B cell (primary cell): ENCODE results near the gene SMYD2. TPM values are rescaled to one million over a fixed set of nuclear protein-coding genes. Genes with fewer than 3 reads are reported as not detected.

Source experiments
- ATAC-seq: fragments of 200-7000 bp; cut with Tn5 transposase; one replicate; pipeline ENCODE4 v1.10.0; 2021; ENCODE audit warnings: low read depth, mild to moderate bottlenecking, moderate number of reproducible peaks, moderate library complexity
- CTCF ChIA-PET: fragments of 350-600 bp; sonication (Branson Sonifier 250); formaldehyde crosslinking; loops from one replicate; lab custom pipeline; 2021; ENCODE audit warnings: antibody characterized with exemption, inconsistent platforms; lab: Charles Lee
- POLR2A ChIA-PET: fragments of 350-600 bp; sonication (Branson Sonifier 250); formaldehyde crosslinking; loops from one replicate; lab custom pipeline; 2021; ENCODE audit warnings: antibody characterized with exemption; lab: Charles Lee
- DNase-seq: peaks from one replicate; pipeline ENCODE4 v3.0.0; 2013
- H2AFZ ChIP-seq: 2 replicates; pipeline ENCODE4 v1.6.1; 2012; ENCODE audit warnings: mild to moderate bottlenecking, low read depth, low read length; ENCODE audit not compliant: insufficient read depth, poor library complexity, severe bottlenecking
- H3K27ac ChIP-seq, 2 donors: 1 replicate in 1 of 2; 2 replicates in 1 of 2; pipeline ENCODE4 v1.5.1; 2012 to 2013; ENCODE audit warnings: low read length in 2 of 2, mild to moderate bottlenecking in 2 of 2, moderate library complexity in 1 of 2
- H3K27me3 ChIP-seq, 4 experiments: fragments of 200-600 bp in 1 of 4; sonication (generic) in 1 of 4; replicated peaks in 1 of 4; 1 replicate in 2 of 4; 2 replicates in 2 of 4; pipeline versions ENCODE4 v1.6.1 to v1.7.0; 2013 to 2016; ENCODE audit warnings: low read length in 3 of 4, mild to moderate bottlenecking in 2 of 4, mixed read lengths in 1 of 4, moderate library complexity in 1 of 4; ENCODE audit not compliant: insufficient read depth in 4 of 4, control insufficient read depth in 3 of 4; ENCODE audit errors: control extremely low read depth in 1 of 4
- H3K36me3 ChIP-seq, 2 experiments: replicated peaks in 1 of 2; 1 replicate in 1 of 2; 2 replicates in 1 of 2; pipeline versions ENCODE4 v1.6.1 to v1.7.1; 2013; ENCODE audit warnings: low read length in 1 of 2; ENCODE audit not compliant: insufficient read depth in 2 of 2, control insufficient read depth in 1 of 2; ENCODE audit errors: control extremely low read depth in 1 of 2, extremely low read depth in 1 of 2
- H3K4me1 ChIP-seq, 2 donors: fragments of 200-600 bp in 1 of 2; sonication (generic) in 1 of 2; 1 replicate in 1 of 2; 2 replicates in 1 of 2; pipeline versions ENCODE4 v1.5.1 to v1.6.1; 2013 to 2017; ENCODE audit warnings: low read length in 2 of 2; ENCODE audit not compliant: control insufficient read depth in 2 of 2, insufficient read depth in 2 of 2
- H3K4me2 ChIP-seq: replicated peaks from 2 replicates; pipeline ENCODE3; 2012; ENCODE audit warnings: mild to moderate bottlenecking, low read depth, low read length; ENCODE audit not compliant: poor library complexity, severe bottlenecking
- H3K4me3 ChIP-seq, 5 experiments: fragments of 200-600 bp in 1 of 5; sonication (generic) in 1 of 5; 1 replicate in 3 of 5; 2 replicates in 2 of 5; pipeline versions ENCODE4 v1.5.1 to v1.7.0; 2011 to 2016; ENCODE audit warnings: low read length in 4 of 5, mild to moderate bottlenecking in 4 of 5, low read depth in 2 of 5, control low read depth in 1 of 5, moderate library complexity in 1 of 5; ENCODE audit not compliant: insufficient read depth in 1 of 5; ENCODE audit errors: control extremely low read depth in 1 of 5, extremely low read depth in 1 of 5
- H3K79me2 ChIP-seq: fragments of 200-600 bp; sonication (generic); one replicate; pipeline ENCODE4 v1.6.0; 2016; ENCODE audit warnings: low read length; ENCODE audit not compliant: control insufficient read depth, insufficient read depth
- H3K9ac ChIP-seq: fragments of 200-600 bp; sonication (generic); 2 replicates; pipeline ENCODE4 v1.6.1; 2017; ENCODE audit warnings: mild to moderate bottlenecking, low read length, moderate library complexity
- H3K9me3 ChIP-seq, 3 donors: one replicate each; pipeline versions ENCODE4 v1.6.1 to v1.7.1; 2013; ENCODE audit warnings: low read length in 2 of 3; ENCODE audit not compliant: control insufficient read depth in 2 of 3, insufficient read depth in 1 of 3; ENCODE audit errors: control extremely low read depth in 1 of 3
- H4K20me1 ChIP-seq: 2 replicates; pipeline ENCODE4 v1.6.0; 2012; ENCODE audit warnings: mild to moderate bottlenecking, low read length; ENCODE audit not compliant: insufficient read depth, control insufficient read depth, poor library complexity, severe bottlenecking
- H3K27ac Mint-ChIP-seq: one replicate; pipeline ENCODE4 v1.8.0; 2021; ENCODE audit warnings: mixed read lengths
- H3K27me3 Mint-ChIP-seq: one replicate; pipeline ENCODE4 v1.8.0; 2021; ENCODE audit warnings: mixed read lengths
- H3K4me1 Mint-ChIP-seq: one replicate; pipeline ENCODE4 v1.8.0; 2021; ENCODE audit warnings: mixed read lengths
- H3K4me3 Mint-ChIP-seq: one replicate; pipeline ENCODE4 v1.8.0; 2021; ENCODE audit warnings: mixed read lengths
- H3K9me3 Mint-ChIP-seq: one replicate; pipeline ENCODE4 v1.8.0; 2022; ENCODE audit warnings: mixed read lengths; ENCODE audit not compliant: insufficient read depth
- EZH2 ChIP-seq: IDR thresholded peaks from 2 replicates; pipeline ENCODE4 v1.6.1; 2012; ENCODE audit warnings: borderline replicate concordance, low read depth, mild to moderate bottlenecking, moderate library complexity, low read length; ENCODE audit not compliant: insufficient read depth, poor library complexity, severe bottlenecking
- WGBS: methylation state at CpG from one replicate; pipeline ENCODE4 v1.1.5; 2013; ENCODE audit warnings: missing lambda C conversion rate; ENCODE audit not compliant: insufficient coverage; 5-methylcytosine and 5-hydroxymethylcytosine counted together
- intact Hi-C: fragments of 100-400 bp; cut with micrococcal nuclease; formaldehyde crosslinking; loops from one replicate; pipeline ENCODE4 v1.10.0; 2022
- polyA plus RNA-seq: library from polyadenylated mRNA; depleted of rRNA; stranded (reverse); fragments of >200 nt; gene quantifications from 2 replicates; pipeline ENCODE4 v1.2.3, GENCODE V29; 2012
- total RNA-seq, 2 donors: library from RNA; stranded (reverse); fragments of 120-200 nt in 1 of 2; gene quantifications; 1 replicate in 1 of 2; 2 replicates in 1 of 2; pipeline versions ENCODE4 v1.2.3 to v1.2.4, GENCODE V29; 2013 to 2022
- TF ChIP-seq, protein P1 (sequence below): fragments of 200-600 bp; IDR thresholded peaks from one replicate; pipeline ENCODE4 v1.8.0; 2022; ENCODE audit warnings: antibody characterized with exemption, mild to moderate bottlenecking

The SMYD2 gene
- total and polyA plus RNA-seq, 2 donors (not counting 1 experiment from before 2014, with no cell fraction given), result 21.2 to 29.1 TPM

DNA sequence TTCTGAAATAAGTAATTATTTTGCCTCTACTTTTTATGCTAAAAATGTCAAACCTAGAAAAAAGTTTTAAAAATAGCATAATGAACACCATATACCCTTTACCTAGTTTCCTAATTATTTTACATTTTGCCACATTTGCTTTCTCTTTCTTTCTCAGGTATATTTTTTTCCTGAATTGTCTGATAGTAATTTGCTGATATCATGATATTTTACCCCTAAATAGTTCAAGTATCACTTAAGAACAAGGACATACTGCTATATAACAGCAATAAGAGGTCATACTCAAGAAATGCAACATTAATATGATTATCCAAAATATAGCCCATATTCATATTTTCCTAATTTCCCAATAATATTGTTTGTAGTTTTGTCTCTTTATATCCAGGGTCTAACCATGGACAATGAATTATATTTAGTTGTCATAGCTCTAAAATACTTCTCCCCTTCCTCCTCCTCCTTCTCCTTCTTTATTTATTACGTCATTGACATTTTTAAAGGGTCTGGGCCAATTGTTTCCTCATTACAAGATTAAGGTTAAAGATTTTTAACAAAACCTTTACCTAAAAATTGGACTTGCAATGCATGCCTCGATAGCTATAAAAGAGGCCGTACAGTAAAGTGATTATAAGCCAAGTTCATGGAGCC is 20.3 kb upstream of the SMYD2 start:
- DNase-seq, result no peak
- Histone ChIP-seq H3K36me3 (no peaks in the 10 kb centered on the region), H3K4me2 (no peak overlapping the region), H2AFZ (no peak overlapping the region), H3K27ac (no peak overlapping the region), H3K4me3 (no peak overlapping the region), H3K9me3 (peaks cover 0 to 4% (median 0%) of the 10 kb centered on the region in 3 donors), H3K79me2 (no peaks in the 10 kb centered on the region), H3K9ac (no peak overlapping the region), H4K20me1 (no peaks in the 10 kb centered on the region), H3K4me1 (peaks cover 3 to 4% of the 10 kb centered on the region in 2 donors), H3K27me3 (peaks cover 0 to 43% (median 29%) of the 10 kb centered on the region in 4 experiments)
- no peak overlapping the region for H3K4me3 Mint-ChIP-seq
- ChIA-PET CTCF (interaction anchor here (0.8 to 14.8 kb wide), 31 partner anchors 8 to 375 kb away, joined by 3 to 643 read pairs (median 6); partner anchors contain the start of genes CENPF and SMYD2), POLR2A (no interaction called here)
- TF ChIP-seq, protein P1, sequence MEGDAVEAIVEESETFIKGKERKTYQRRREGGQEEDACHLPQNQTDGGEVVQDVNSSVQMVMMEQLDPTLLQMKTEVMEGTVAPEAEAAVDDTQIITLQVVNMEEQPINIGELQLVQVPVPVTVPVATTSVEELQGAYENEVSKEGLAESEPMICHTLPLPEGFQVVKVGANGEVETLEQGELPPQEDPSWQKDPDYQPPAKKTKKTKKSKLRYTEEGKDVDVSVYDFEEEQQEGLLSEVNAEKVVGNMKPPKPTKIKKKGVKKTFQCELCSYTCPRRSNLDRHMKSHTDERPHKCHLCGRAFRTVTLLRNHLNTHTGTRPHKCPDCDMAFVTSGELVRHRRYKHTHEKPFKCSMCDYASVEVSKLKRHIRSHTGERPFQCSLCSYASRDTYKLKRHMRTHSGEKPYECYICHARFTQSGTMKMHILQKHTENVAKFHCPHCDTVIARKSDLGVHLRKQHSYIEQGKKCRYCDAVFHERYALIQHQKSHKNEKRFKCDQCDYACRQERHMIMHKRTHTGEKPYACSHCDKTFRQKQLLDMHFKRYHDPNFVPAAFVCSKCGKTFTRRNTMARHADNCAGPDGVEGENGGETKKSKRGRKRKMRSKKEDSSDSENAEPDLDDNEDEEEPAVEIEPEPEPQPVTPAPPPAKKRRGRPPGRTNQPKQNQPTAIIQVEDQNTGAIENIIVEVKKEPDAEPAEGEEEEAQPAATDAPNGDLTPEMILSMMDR, result no peak
- TF ChIP-seq EZH2, result no peak
- intact Hi-C loops, result loop anchor here (1.0 to 5.0 kb wide), 5 partner anchors 20 to 1267 kb away; no protein-coding TSS in a partner anchor
- WGBS, result no CpG with 5 or more reads among the region's 3 CpGs
- no peak overlapping the region for H3K27ac Mint-ChIP-seq
- no peaks in the 10 kb centered on the region for H3K9me3 Mint-ChIP-seq
- peaks cover 65% of the 10 kb centered on the region for H3K27me3 Mint-ChIP-seq
- H3K4me1 Mint-ChIP-seq, result peaks cover 1% of the 10 kb centered on the region
- no peak for ATAC-seq
